Measurements from ENCODE around the gene DEPDC1B.

DNA sequence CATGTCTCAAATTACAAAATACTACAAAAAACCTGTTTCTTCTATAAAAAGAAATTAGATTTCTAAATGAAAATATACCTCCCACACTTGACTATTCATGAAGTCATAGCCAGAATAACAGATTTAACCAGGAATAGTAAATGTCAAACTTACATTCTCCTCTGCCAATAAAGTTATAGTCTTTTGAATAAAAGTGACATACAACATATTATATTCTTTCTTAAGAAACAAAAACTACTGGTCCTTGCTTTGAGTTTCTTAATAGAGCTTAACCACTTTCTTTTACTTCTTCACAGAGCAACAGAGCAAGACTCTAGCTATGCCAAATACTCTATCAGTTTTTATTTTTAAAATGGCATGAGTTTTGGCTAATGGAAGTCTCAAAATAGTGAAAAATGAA is 61.7 kb downstream of the DEPDC1B start:
- TF ChIP-seq, protein P1, sequence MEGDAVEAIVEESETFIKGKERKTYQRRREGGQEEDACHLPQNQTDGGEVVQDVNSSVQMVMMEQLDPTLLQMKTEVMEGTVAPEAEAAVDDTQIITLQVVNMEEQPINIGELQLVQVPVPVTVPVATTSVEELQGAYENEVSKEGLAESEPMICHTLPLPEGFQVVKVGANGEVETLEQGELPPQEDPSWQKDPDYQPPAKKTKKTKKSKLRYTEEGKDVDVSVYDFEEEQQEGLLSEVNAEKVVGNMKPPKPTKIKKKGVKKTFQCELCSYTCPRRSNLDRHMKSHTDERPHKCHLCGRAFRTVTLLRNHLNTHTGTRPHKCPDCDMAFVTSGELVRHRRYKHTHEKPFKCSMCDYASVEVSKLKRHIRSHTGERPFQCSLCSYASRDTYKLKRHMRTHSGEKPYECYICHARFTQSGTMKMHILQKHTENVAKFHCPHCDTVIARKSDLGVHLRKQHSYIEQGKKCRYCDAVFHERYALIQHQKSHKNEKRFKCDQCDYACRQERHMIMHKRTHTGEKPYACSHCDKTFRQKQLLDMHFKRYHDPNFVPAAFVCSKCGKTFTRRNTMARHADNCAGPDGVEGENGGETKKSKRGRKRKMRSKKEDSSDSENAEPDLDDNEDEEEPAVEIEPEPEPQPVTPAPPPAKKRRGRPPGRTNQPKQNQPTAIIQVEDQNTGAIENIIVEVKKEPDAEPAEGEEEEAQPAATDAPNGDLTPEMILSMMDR (tag by site-specific recombination; IDR thresholded peaks at IDR 0.05) = no peak
- no peak for TF ChIP-seq ZNF121 (tag by site-specific recombination; IDR thresholded peaks at IDR 0.05)
- TF ChIP-seq ZEB2 (tag by site-specific recombination; IDR thresholded peaks at IDR 0.05) = no peak
- no peak for TF ChIP-seq KLF8 (tag by site-specific recombination; IDR thresholded peaks at IDR 0.05)
- TF ChIP-seq ZNF140 (tag by site-specific recombination; IDR thresholded peaks at IDR 0.05) = no peak
- TF ChIP-seq, protein P2, sequence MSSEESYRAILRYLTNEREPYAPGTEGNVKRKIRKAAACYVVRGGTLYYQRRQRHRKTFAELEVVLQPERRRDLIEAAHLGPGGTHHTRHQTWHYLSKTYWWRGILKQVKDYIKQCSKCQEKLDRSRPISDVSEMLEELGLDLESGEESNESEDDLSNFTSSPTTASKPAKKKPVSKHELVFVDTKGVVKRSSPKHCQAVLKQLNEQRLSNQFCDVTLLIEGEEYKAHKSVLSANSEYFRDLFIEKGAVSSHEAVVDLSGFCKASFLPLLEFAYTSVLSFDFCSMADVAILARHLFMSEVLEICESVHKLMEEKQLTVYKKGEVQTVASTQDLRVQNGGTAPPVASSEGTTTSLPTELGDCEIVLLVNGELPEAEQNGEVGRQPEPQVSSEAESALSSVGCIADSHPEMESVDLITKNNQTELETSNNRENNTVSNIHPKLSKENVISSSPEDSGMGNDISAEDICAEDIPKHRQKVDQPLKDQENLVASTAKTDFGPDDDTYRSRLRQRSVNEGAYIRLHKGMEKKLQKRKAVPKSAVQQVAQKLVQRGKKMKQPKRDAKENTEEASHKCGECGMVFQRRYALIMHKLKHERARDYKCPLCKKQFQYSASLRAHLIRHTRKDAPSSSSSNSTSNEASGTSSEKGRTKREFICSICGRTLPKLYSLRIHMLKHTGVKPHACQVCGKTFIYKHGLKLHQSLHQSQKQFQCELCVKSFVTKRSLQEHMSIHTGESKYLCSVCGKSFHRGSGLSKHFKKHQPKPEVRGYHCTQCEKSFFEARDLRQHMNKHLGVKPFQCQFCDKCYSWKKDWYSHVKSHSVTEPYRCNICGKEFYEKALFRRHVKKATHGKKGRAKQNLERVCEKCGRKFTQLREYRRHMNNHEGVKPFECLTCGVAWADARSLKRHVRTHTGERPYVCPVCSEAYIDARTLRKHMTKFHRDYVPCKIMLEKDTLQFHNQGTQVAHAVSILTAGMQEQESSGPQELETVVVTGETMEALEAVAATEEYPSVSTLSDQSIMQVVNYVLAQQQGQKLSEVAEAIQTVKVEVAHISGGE (tag by site-specific recombination; conservative IDR thresholded peaks at IDR 0.05; ENCODE audit: low read depth) = no peak
- TF ChIP-seq SCRT1 (tag by site-specific recombination; IDR thresholded peaks at IDR 0.05; ENCODE audit: borderline replicate concordance) = no peak
- TF ChIP-seq ZBTB48 (tag by site-specific recombination; IDR thresholded peaks at IDR 0.05) = no peak
